NCI-H2227 (cell line): ENCODE data around the gene CHPF2.

ENCODE experiments used
- DNase-seq: peaks from one replicate; lab custom pipeline; 2025; ENCODE audit not compliant: unreplicated experiment; lab: John Stamatoyannopoulos, UW

Gene CHPF2

GRCh38 chr7:151282111-151282510 lies 49.8 kb downstream of the CHPF2 start:
- no peak for DNase-seq

- DNase-seq: no peak
These were observed 51.0 kb downstream of the CHPF2 start for GRCh38 chr7:151283302-151283701.

GRCh38 chr7:151286148-151286547 lies 53.9 kb downstream of the CHPF2 start:
- no peak for DNase-seq
